ENCODE measurements around the gene MINDY4. TPM values are rescaled to one million over a fixed set of nuclear protein-coding genes. Genes with fewer than 3 reads are reported as not detected.

The MINDY4 gene
- polyA plus RNA-seq, 3 donors = 0.15 to 0.17 TPM; not detected in 1

DNA sequence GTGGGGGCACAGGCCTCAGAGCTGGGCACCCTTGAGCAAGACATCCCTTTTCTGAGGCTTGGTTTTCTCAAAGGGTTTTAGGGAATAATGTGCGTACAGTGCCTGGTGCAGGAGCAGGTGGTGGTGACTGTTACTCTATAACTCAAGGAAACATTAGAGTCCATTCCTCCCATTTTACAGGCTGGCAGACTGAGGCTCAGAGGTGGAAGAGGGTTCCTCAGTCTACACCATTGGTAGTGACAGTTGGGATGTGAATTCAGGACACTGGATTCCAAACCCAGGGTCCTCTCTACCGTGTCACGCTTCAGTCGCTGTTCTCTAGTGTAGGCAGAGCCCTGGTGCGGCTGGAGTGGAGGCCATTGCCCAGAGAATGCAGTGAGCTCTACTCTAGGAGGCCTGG is 100.4 kb downstream of the MINDY4 start:
- H3K9me3 Mint-ChIP-seq = peaks cover 0 to 3% (median 0%) of the 10 kb centered on the region in 7 donors
- intact Hi-C loops (cut with micrococcal nuclease) = no loop called here
- no peaks in the 10 kb centered on the region for H3K79me2 ChIP-seq (ENCODE audit: insufficient read depth, low read length)
- no peak for DNase-seq
- H3K4me3 Mint-ChIP-seq = no peak overlapping the region
- no peaks in the 10 kb centered on the region for H3K27me3 Mint-ChIP-seq (ENCODE audit: low read depth in 3 of 3)
- H2AFZ ChIP-seq (ENCODE audit: insufficient read depth, low read depth, low read length, poor library complexity, severe bottlenecking) = no peak overlapping the region
- H3K27ac ChIP-seq (ENCODE audit: low read depth in 1 of 2, low read length in 2 of 2) = no peak overlapping the region
- H3K4me1 Mint-ChIP-seq = no peaks in the 10 kb centered on the region
- no peak overlapping the region for H3K9ac ChIP-seq (ENCODE audit: insufficient read depth, low read length, poor library complexity, severe bottlenecking)
- no peaks in the 10 kb centered on the region for H3K36me3 ChIP-seq (replicated peaks in 1 of 2; ENCODE audit: control insufficient read depth in 1 of 2, insufficient read depth in 2 of 2, low read length in 2 of 2)
- H3K27ac Mint-ChIP-seq = no peak overlapping the region
- H4K20me1 ChIP-seq (ENCODE audit: insufficient read depth, low read length) = no peaks in the 10 kb centered on the region
- peaks cover 0 to 3% of the 10 kb centered on the region in 2 donors for H3K9me3 ChIP-seq (replicated peaks in 1 of 2; ENCODE audit: control insufficient read depth in 1 of 2, insufficient read depth in 1 of 2, low read length in 2 of 2)
- TF ChIP-seq, protein P1, sequence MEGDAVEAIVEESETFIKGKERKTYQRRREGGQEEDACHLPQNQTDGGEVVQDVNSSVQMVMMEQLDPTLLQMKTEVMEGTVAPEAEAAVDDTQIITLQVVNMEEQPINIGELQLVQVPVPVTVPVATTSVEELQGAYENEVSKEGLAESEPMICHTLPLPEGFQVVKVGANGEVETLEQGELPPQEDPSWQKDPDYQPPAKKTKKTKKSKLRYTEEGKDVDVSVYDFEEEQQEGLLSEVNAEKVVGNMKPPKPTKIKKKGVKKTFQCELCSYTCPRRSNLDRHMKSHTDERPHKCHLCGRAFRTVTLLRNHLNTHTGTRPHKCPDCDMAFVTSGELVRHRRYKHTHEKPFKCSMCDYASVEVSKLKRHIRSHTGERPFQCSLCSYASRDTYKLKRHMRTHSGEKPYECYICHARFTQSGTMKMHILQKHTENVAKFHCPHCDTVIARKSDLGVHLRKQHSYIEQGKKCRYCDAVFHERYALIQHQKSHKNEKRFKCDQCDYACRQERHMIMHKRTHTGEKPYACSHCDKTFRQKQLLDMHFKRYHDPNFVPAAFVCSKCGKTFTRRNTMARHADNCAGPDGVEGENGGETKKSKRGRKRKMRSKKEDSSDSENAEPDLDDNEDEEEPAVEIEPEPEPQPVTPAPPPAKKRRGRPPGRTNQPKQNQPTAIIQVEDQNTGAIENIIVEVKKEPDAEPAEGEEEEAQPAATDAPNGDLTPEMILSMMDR (IDR thresholded peaks at IDR 0.05) = no peak
- H3K4me3 ChIP-seq (replicated peaks in 1 of 3; ENCODE audit: low read depth in 2 of 3, low read length in 3 of 3) = no peak overlapping the region
- no peak overlapping the region for H3K4me2 ChIP-seq (replicated peaks; ENCODE audit: extremely low read depth, low read length, poor library complexity, severe bottlenecking)
- no peaks in the 10 kb centered on the region for H3K36me3 Mint-ChIP-seq
- H3K4me1 ChIP-seq (ENCODE audit: control insufficient read depth in 1 of 2, insufficient read depth in 2 of 2, low read length in 2 of 2) = no peaks in the 10 kb centered on the region
- no peaks in the 10 kb centered on the region for H3K27me3 ChIP-seq (ENCODE audit: control insufficient read depth in 2 of 2, insufficient read depth in 2 of 2, low read length in 2 of 2)
- 100% methylated on average over 4 of the region's 5 CpGs for WGBS (ENCODE audit: insufficient coverage)

DNA sequence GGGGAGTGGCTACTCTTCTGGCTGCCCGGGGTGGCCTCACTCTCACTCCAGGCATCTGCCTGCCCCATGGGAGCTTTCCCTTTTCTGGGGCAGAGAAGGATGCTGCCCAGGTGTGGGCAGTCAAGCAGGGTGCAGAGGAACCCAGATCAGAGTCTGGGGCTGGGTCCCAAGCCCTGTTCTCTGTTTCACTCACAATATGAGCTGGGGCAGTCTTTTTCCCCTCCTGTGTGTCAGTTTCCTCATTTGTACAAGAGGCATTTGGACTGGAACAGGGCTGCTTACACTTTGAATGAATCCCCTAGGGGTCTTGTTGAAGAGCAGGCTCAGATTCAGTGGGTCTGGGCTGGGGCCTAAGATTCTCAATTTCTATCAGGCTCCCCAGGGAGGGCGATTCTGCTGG is 102.0 kb downstream of the MINDY4 start:
- TF ChIP-seq, protein P1 (IDR thresholded peaks at IDR 0.05) = no peak
- Mint-ChIP-seq H3K27ac (no peak overlapping the region), H3K27me3 (ENCODE audit: low read depth in 3 of 3) (peaks cover 0 to 2% (median 0%) of the 10 kb centered on the region in 3 donors), H3K36me3 (no peaks in the 10 kb centered on the region), H3K4me1 (no peaks in the 10 kb centered on the region), H3K4me3 (no peak overlapping the region), H3K9me3 (peaks cover 0 to 2% (median 0%) of the 10 kb centered on the region in 7 donors)
- Histone ChIP-seq H3K27me3 (ENCODE audit: control insufficient read depth in 2 of 2, insufficient read depth in 2 of 2, low read length in 2 of 2) (no peaks in the 10 kb centered on the region), H3K27ac (ENCODE audit: low read depth in 1 of 2, low read length in 2 of 2) (no peak overlapping the region), H3K4me1 (ENCODE audit: control insufficient read depth in 1 of 2, insufficient read depth in 2 of 2, low read length in 2 of 2) (no peaks in the 10 kb centered on the region), H2AFZ (ENCODE audit: insufficient read depth, low read depth, low read length, poor library complexity, severe bottlenecking) (no peak overlapping the region), H3K79me2 (ENCODE audit: insufficient read depth, low read length) (no peaks in the 10 kb centered on the region), H3K4me3 (replicated peaks in 1 of 3; ENCODE audit: low read depth in 2 of 3, low read length in 3 of 3) (no peak overlapping the region), H3K9ac (ENCODE audit: insufficient read depth, low read length, poor library complexity, severe bottlenecking) (no peak overlapping the region), H3K36me3 (replicated peaks in 1 of 2; ENCODE audit: control insufficient read depth in 1 of 2, insufficient read depth in 2 of 2, low read length in 2 of 2) (no peaks in the 10 kb centered on the region), H3K4me2 (replicated peaks; ENCODE audit: extremely low read depth, low read length, poor library complexity, severe bottlenecking) (no peak overlapping the region), H4K20me1 (ENCODE audit: insufficient read depth, low read length) (no peaks in the 10 kb centered on the region), H3K9me3 (replicated peaks in 1 of 2; ENCODE audit: control insufficient read depth in 1 of 2, insufficient read depth in 1 of 2, low read length in 2 of 2) (peaks cover 0 to 3% of the 10 kb centered on the region in 2 donors)
- no peak for DNase-seq
- whole genome bisulfite sequencing (ENCODE audit: insufficient coverage) = no CpG with 5 or more reads among the region's 2 CpGs
- intact Hi-C loops (cut with micrococcal nuclease) = no loop called here
